Left lung (tissue), 10 donors: Measurements from ENCODE around the gene RBBP8NL. TPM values are rescaled to one million over a fixed set of nuclear protein-coding genes. Genes with fewer than 3 reads are reported as not detected.
A peak's percentile ranks its signal among the peaks of the same experiment; 100 is the strongest.

Experiments
- ATAC-seq: fragments of 200-7000 bp; cut with Tn5 transposase; one replicate; pipeline ENCODE4 v1.9.1; 2020; ENCODE audit warnings: moderate library complexity
- DNase-seq, 4 donors: peaks; one replicate each; pipeline ENCODE4 v3.0.0-alpha.2; 2013 to 2020
- H3K27ac ChIP-seq, 2 donors: fragments of 200-600 bp; sonication (generic) in 1 of 2; one replicate each; pipeline versions ENCODE4 v1.5.0 to v1.8.0; 2020 to 2021
- H3K27me3 ChIP-seq, 2 donors: fragments of 200-600 bp; sonication (generic) in 1 of 2; one replicate each; pipeline versions ENCODE4 v1.5.0 to v1.8.0; 2020 to 2021
- H3K36me3 ChIP-seq, 2 donors: fragments of 200-600 bp; sonication (generic) in 1 of 2; one replicate each; pipeline versions ENCODE4 v1.5.0 to v1.8.0; 2020 to 2021
- H3K4me1 ChIP-seq, 2 donors: fragments of 200-600 bp; one replicate each; pipeline ENCODE4 v1.8.0; 2021
- H3K4me3 ChIP-seq, 2 donors: fragments of 200-600 bp; sonication (generic) in 1 of 2; one replicate each; pipeline versions ENCODE4 v1.5.0 to v1.8.0; 2020 to 2021; ENCODE audit warnings: mild to moderate bottlenecking in 1 of 2
- H3K9me3 ChIP-seq, 2 donors: fragments of 200-600 bp; sonication (generic) in 1 of 2; one replicate each; pipeline versions ENCODE4 v1.5.0 to v1.8.0; 2020 to 2021
- intact Hi-C, 2 donors: fragments of 100-400 bp; cut with DNase I; formaldehyde crosslinking; loops; one replicate each; pipeline versions ENCODE4 v1.11.2 to v1.14.2; 2022
- polyA plus RNA-seq, 6 donors: library from polyadenylated mRNA; unstranded; fragments of 120-200 nt; gene quantifications; one replicate each; pipeline ENCODE4 v1.2.1, GENCODE V29; 2013; ENCODE audit not compliant: insufficient read length in 6 of 6
- total RNA-seq, 2 donors: library from RNA; stranded (reverse); fragmentation: NEBNext Ultra II Directional; extraction: Animal tissue kit (Norgen Biotek cat#: 25700); gene quantifications; one replicate each; pipeline ENCODE4 v1.2.1, GENCODE V29; 2021
- TF ChIP-seq, protein P1 (sequence below), 2 donors: fragments of 200-600 bp; sonication (generic) in 1 of 2; IDR thresholded peaks; one replicate each; pipeline versions ENCODE4 v1.5.0 to v1.8.0; 2021; ENCODE audit warnings: antibody characterized with exemption in 2 of 2
- donor health status: DM: no; HTN: yes; CAD: no.
- donor health status: DM: no; HTN: no; CAD: no.

The RBBP8NL gene
- total and polyA plus RNA-seq, 8 donors, result 0.97 to 4.2 (median 3.4) TPM

- H3K36me3 ChIP-seq, result peaks cover 0 to 76% of the 10 kb centered on the region in 2 donors
- intact Hi-C loops, result no loop called here
- TF ChIP-seq, protein P1, sequence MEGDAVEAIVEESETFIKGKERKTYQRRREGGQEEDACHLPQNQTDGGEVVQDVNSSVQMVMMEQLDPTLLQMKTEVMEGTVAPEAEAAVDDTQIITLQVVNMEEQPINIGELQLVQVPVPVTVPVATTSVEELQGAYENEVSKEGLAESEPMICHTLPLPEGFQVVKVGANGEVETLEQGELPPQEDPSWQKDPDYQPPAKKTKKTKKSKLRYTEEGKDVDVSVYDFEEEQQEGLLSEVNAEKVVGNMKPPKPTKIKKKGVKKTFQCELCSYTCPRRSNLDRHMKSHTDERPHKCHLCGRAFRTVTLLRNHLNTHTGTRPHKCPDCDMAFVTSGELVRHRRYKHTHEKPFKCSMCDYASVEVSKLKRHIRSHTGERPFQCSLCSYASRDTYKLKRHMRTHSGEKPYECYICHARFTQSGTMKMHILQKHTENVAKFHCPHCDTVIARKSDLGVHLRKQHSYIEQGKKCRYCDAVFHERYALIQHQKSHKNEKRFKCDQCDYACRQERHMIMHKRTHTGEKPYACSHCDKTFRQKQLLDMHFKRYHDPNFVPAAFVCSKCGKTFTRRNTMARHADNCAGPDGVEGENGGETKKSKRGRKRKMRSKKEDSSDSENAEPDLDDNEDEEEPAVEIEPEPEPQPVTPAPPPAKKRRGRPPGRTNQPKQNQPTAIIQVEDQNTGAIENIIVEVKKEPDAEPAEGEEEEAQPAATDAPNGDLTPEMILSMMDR (IDR thresholded peaks at IDR 0.05), result no peak
Observed at GRCh38 chr20:62390317-62391164, 36.8 kb downstream of the RBBP8NL start.

GRCh38 chr20:62389601-62390087, 37.7 kb downstream of the RBBP8NL start:
- no peaks in the 10 kb centered on the region for H3K9me3 ChIP-seq
- no peak overlapping the region for H3K4me3 ChIP-seq
- peaks cover 11 to 32% of the 10 kb centered on the region in 2 donors for H3K4me1 ChIP-seq
- no peak overlapping the region for H3K27ac ChIP-seq
- TF ChIP-seq, protein P1 (IDR thresholded peaks at IDR 0.05), result no peak
- intact Hi-C loops, result no loop called here
- peaks cover 0 to 67% of the 10 kb centered on the region in 2 donors for H3K36me3 ChIP-seq
- DNase-seq (no peak), ATAC-seq (no peak)
- H3K27me3 ChIP-seq, result no peaks in the 10 kb centered on the region

More at GRCh38 chr20:62390317-62391164, 36.8 kb downstream of the RBBP8NL start:
- no peaks in the 10 kb centered on the region for H3K9me3 ChIP-seq
- H3K4me3 ChIP-seq, result no peak overlapping the region
- H3K27me3 ChIP-seq, result no peaks in the 10 kb centered on the region
- H3K4me1 ChIP-seq, result peaks cover 11 to 26% of the 10 kb centered on the region in 2 donors
- H3K27ac ChIP-seq, result no peak overlapping the region
- no peak for DNase-seq
- no peak for ATAC-seq

DNA sequence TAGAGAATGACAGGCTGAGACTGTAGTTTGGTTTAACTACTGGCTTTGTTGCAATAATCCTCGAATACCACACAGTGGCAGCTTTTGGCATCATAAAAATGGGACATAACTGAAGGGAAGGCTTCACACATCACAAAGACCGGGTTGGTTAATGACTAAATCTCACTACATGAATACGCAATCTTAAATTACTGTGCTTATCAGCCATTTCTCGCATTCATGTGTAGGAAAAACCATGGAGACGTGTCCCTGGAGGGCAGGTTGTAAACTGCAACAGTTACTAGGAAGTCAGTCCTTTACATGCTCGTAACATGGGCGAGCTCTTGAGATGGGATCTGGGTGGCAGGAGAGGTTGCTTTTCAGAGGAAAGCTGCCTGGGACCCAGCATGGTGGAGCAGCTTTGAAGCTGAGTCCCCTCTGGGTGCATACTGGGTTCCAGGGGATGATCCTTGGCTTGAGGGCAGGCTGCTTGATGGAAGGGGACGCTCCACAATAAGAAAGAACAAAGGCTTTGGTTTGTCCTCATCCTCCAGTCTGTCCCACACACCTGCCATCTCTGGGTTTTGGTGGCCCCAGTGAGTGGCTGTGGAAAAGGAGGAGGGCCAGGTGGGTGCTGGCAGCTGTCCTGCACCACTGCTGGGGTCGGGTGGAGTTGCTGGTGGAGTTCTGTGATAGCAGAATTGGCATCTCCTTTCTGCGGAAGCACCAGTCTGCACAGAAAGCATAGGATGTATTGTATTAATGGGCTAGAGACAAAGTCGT, 38.3 kb downstream of the RBBP8NL start:
- H3K36me3 ChIP-seq, result peaks cover 0 to 61% of the 10 kb centered on the region in 2 donors

GRCh38 chr20:62387933-62388635, 39.3 kb downstream of the RBBP8NL start:
- intact Hi-C loops, result no loop called here
- DNase-seq, result no peak
- ATAC-seq, result no peak
- Histone ChIP-seq H3K4me1 (peaks cover 11 to 32% of the 10 kb centered on the region in 2 donors), H3K27me3 (no peaks in the 10 kb centered on the region), H3K36me3 (peaks cover 0 to 51% of the 10 kb centered on the region in 2 donors), H3K4me3 (peak overlapping the region; percentile 98 to 100), H3K27ac (no peak overlapping the region), H3K9me3 (no peaks in the 10 kb centered on the region)
- TF ChIP-seq, protein P1 (IDR thresholded peaks at IDR 0.05), result no peak

More for the DNA sequence above, 38.3 kb downstream of the RBBP8NL start:
- Histone ChIP-seq H3K27ac (no peak overlapping the region), H3K4me3 (peak overlapping the region in 1 of 2 donors; percentile 98), H3K4me1 (peaks cover 11 to 32% of the 10 kb centered on the region in 2 donors), H3K27me3 (no peaks in the 10 kb centered on the region), H3K9me3 (no peaks in the 10 kb centered on the region)
- no peak for ATAC-seq
- TF ChIP-seq, protein P1 (IDR thresholded peaks at IDR 0.05), result no peak
- intact Hi-C loops, result no loop called here
- no peak for DNase-seq
